Measurements from ENCODE around the gene BMP5.

BMP5 gene

GRCh38 chr6:55872866-55873265, 2.5 kb downstream of the BMP5 start:
- DNase-seq (ENCODE audit: low read depth, low spot score): no peak

DNA sequence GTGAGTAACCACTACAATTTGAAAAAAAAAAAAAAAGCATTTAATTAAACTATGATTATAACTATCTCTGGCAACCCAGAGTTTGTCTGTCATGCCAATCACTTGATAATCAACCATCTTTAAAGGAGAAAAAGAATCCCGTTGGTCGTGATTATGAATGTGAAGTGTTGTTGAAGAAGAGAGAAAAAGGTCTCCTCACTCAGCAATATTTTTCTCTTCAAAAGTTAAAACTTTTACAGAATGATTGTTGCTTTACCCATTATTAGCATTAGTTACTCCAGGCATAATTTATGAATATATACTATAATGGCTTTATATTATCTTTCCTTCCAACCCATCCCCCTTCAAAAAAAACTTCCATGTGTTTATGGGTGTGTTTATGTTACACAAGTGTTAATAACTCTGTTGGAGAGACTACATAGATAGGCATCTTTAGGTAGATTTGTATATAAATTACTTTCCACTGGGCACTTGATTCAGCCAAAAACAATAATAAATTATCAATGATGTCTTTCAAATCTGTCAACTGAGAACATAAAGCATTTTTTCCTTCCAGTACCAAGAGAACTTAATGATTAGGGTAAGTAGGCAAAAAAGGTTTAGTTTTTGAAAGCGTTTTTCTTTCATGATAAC, 5.1 kb downstream of the BMP5 start:
- DNase-seq (ENCODE audit: low read depth, low spot score): no peak

DNA sequence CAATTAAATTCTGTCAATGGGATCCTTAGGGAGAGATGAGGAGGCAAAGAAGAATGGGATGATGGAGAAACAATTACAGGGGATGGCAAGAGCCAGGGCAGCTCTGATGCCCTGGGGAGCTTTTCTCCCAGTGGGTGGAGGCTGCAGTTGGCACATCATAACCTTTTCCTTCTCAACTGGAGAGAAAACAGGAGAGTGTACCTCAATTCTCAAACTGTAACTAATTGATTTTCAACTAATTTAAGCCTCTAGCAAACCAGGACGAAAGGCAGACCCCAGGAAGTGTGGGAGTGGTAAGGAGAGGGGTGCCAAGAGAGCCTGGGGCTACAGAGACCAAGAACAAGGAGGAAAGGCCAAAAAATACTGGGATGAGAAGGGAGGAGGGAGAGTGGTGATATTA, 5.7 kb downstream of the BMP5 start:
- no peak for DNase-seq (ENCODE audit: low read depth, low spot score)

GRCh38 chr6:55868771-55869479, 6.5 kb downstream of the BMP5 start:
- DNase-seq (ENCODE audit: low read depth, low spot score): no peak

- no peak for DNase-seq (ENCODE audit: low read depth, low spot score)
These were observed 7.2 kb downstream of the BMP5 start for GRCh38 chr6:55868176-55868575.

- no peak for DNase-seq (ENCODE audit: low read depth, low spot score)
These were observed 9.3 kb downstream of the BMP5 start for GRCh38 chr6:55866128-55866527.

- DNase-seq (ENCODE audit: low read depth, low spot score): no peak
These were observed 22.1 kb downstream of the BMP5 start for GRCh38 chr6:55853008-55854001.

DNA sequence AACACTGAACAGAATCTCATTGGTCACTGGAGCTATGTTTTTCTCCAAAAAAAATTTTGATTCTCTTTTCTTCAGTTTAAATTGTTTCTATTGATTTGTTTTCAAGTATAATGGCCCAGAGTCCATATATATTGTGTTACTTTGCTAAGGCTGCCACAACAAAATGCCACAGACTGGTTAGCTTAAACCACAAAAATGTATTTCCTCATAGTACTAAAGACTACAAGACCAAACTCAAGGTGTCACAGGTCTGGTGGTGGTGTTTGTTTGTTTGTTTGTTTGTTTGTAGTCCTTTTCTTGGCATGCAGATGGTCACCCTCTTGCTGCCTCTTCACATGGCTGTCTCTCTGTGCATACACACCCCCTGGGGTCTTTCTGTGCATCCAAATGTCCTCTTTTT, 34.0 kb downstream of the BMP5 start:
- DNase-seq (ENCODE audit: low read depth, low spot score): no peak

GRCh38 chr6:55839080-55839479, 36.3 kb downstream of the BMP5 start:
- DNase-seq (ENCODE audit: low read depth, low spot score): no peak

- DNase-seq (ENCODE audit: low read depth, low spot score): no peak
These were observed 38.4 kb downstream of the BMP5 start for GRCh38 chr6:55836945-55837344.

- no peak for DNase-seq (ENCODE audit: low read depth, low spot score)
These were observed 38.9 kb downstream of the BMP5 start for GRCh38 chr6:55836481-55836880.

DNA sequence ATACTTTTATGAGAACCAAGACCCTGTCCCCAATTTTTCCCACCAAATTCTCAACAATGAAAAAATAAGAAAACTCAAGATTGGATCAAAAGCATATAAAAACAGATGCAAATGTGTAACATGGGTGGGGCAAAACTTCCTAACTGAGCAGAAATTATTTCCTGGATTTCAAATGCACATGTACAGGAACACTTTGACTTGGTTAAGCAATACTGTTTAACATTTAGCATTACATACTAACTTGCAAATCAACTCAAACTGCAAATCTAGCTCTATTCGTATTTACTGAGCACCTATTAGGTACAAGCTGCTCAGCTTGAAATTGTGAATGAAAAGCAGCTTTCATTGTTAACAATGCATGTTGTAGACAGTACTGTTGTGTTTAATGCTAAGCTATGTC, 40.2 kb downstream of the BMP5 start:
- no peak for DNase-seq (ENCODE audit: low read depth, low spot score)

- DNase-seq (ENCODE audit: low read depth, low spot score): no peak
These were observed 42.1 kb downstream of the BMP5 start for GRCh38 chr6:55833284-55833683.

GRCh38 chr6:55827818-55828522, 47.4 kb downstream of the BMP5 start:
- no peak for DNase-seq (ENCODE audit: low read depth, low spot score)

DNA sequence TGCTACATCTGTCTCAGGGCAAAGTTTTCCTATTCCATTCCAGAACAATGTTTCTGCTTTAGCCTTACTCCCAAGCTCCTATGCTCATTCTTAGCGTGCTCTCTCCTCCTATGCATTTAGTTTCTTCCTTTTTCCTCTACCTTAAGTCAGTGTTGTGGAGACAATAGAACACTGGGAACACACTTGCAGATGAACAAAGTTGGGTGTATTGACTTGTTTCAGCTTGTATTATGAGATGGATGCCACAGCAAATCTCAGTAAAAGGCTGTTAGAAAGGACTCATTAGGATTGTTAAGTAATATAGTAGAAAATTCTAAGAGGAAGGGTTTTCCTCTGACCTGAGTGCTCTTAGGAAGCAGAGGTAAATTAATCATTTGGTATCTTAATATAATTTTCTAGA, 48.4 kb downstream of the BMP5 start:
- no peak for DNase-seq (ENCODE audit: low read depth, low spot score)

- no peak for DNase-seq (ENCODE audit: low read depth, low spot score)
These were observed 49.9 kb downstream of the BMP5 start for GRCh38 chr6:55825402-55826051.

DNA sequence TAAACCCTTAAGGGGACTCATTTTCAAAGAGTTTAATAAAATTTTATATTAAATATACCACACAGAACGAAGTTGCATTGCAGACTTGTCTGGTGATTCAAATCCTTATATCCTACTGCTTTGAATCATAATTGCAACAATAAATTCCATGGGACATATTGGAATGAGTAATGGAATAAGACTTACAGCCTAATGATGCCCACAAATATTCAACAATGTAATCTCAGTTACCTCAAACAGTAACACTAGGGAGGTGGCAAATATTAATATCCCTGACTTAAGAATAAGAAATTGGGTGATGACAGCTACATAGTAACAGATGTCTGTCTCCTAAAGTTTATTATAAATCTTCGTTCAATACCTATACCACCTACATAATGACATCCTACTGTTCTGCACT, 52.6 kb downstream of the BMP5 start:
- no peak for DNase-seq (ENCODE audit: low read depth, low spot score)

DNA sequence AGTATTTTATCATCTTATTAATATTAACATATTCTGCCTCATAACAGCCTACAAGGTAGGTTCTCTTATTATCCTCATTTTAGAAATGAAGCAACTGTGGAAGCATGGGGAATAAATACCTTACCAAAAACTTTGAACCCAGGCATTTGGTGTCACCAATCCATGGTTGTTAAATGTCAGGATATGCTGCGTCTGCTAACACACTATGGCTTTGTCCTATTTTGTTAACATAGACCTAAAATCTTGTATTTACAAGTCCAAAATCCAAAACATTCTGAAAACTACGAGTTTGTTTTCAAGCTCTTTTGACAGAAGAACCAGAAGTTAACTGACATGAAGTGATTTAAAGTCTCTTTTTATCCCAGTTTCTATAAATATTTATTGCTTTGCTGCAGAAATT, 53.4 kb downstream of the BMP5 start:
- no peak for DNase-seq (ENCODE audit: low read depth, low spot score)

GRCh38 chr6:55820696-55821095, 54.7 kb downstream of the BMP5 start:
- DNase-seq (ENCODE audit: low read depth, low spot score): no peak

- no peak for DNase-seq (ENCODE audit: low read depth, low spot score)
These were observed 55.6 kb downstream of the BMP5 start for GRCh38 chr6:55819811-55820210.

DNA sequence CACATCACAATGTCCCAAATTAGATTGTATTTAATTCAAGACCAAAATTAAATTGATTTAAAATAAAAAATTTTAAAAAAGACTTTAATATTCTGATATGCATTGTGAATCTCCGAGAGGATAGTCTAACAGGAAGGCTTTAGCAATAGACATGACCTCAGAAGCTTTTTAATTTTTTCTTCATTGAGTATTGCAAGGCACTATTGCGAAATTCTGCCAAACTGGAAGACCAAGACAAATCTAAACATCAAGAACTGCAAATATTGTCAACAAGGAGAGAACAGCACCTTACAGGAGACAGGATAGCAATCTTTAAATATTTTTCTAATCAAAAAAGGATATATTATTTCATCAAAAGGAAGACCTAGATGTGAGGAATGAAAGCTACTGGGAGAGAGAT, 56.9 kb downstream of the BMP5 start:
- DNase-seq (ENCODE audit: low read depth, low spot score): no peak

Data from brain pericyte (primary cell).